Measurements from ENCODE around the gene RYR2.

The RYR2 gene

DNA sequence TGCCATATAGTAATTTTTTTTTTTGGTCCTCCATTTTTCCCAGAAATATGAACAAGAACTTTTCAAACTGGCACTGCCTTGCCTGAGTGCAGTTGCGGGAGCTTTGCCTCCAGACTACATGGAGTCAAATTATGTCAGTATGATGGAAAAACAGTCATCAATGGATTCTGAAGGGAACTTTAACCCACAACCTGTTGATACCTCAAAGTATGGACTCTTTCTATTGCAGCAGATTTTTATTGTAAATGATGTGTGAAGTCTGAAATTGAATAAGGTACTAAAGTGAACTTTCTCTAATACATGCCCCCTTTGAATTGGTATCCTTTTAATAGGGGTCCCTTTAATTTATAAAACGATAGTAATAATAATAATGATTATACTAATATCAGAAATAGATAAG lies 613.8 kb downstream of the RYR2 start:
- no peak for DNase-seq (ENCODE audit: low spot score)
- TF ChIP-seq, protein P1, sequence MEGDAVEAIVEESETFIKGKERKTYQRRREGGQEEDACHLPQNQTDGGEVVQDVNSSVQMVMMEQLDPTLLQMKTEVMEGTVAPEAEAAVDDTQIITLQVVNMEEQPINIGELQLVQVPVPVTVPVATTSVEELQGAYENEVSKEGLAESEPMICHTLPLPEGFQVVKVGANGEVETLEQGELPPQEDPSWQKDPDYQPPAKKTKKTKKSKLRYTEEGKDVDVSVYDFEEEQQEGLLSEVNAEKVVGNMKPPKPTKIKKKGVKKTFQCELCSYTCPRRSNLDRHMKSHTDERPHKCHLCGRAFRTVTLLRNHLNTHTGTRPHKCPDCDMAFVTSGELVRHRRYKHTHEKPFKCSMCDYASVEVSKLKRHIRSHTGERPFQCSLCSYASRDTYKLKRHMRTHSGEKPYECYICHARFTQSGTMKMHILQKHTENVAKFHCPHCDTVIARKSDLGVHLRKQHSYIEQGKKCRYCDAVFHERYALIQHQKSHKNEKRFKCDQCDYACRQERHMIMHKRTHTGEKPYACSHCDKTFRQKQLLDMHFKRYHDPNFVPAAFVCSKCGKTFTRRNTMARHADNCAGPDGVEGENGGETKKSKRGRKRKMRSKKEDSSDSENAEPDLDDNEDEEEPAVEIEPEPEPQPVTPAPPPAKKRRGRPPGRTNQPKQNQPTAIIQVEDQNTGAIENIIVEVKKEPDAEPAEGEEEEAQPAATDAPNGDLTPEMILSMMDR (IDR thresholded peaks at IDR 0.05; ENCODE audit: extremely low read depth, missing control alignments): no peak

DNA sequence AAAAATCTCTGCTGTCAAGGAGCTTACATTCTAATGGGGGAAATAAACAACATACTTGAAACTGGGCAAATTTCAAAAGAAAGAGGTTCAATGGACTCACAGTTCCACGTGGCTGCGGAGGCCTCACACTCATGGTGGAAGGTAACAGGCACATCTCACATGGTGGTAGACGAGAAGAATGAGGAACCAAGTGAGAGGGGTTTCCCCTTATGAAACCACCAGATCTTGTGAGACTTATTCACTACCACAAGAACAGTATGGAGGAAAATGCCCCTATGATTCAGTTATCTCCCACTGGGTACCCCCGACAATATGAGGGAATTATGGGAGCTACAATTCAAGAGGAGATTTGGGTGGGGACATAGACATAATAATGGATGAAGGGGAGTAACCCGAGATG lies 622.4 kb downstream of the RYR2 start:
- DNase-seq (ENCODE audit: low spot score): no peak
- TF ChIP-seq, protein P1 (IDR thresholded peaks at IDR 0.05; ENCODE audit: extremely low read depth, missing control alignments): no peak

DNA sequence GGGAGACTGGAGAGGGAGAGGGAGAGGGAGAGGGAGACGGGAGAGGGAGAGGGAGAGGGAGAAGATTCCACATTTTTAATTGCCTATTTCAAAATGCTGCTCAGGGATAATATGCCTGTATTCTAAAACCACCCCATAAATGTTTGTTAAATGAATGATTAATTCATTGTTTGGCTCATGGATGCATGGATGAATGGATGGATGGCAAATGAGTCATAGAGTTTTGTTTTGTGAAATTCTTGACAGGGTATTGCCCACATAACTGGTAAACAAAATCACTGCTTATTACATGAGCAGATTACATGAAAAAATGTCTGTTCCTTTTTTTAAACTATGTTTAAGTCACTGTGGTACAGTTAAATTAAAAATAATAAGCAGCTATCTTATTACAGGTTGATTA lies 628.3 kb downstream of the RYR2 start:
- DNase-seq (ENCODE audit: low spot score): no peak
- TF ChIP-seq, protein P1 (IDR thresholded peaks at IDR 0.05; ENCODE audit: extremely low read depth, missing control alignments): no peak

DNA sequence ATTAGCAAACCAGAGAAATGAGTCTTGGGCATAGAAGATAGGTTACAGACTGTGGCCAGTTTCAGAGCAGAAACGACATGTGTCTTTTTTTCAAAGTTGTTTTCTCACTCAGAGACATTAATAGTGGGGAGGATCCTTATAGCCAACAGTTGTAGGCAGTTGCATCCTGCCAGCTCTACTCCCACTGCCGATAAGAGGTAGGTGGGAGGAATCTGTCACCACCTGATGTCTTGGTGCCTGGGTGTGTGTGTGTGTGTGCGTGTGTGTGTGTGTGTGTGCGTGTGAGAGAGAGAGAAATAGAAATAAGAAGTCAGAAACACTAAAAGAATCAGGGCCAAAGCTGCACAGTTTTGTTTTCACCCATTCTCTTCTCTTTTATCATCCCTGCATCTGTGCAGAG lies 629.3 kb downstream of the RYR2 start:
- DNase-seq (ENCODE audit: low spot score): no peak
- TF ChIP-seq, protein P1 (IDR thresholded peaks at IDR 0.05; ENCODE audit: extremely low read depth, missing control alignments): no peak

DNA sequence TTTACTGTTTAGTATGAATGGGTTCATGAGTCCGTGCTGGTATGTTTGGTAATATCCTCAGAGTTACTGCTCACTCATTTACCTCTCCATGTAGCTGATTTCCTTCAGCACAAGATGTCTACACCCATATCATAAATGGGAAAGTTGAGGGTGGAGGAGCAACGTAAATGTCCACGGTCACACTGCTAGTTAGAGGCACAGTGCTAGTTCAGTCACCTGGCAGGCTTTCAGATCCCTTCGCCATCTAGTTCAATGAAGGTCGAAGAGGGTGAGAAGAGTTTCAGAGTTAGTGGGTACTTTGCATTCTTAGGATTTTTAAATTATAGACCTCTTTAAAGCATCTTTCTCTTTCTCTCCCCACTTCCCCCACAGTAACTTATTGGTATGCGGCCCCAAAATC lies 630.0 kb downstream of the RYR2 start:
- DNase-seq (ENCODE audit: low spot score): no peak
- TF ChIP-seq, protein P1 (IDR thresholded peaks at IDR 0.05; ENCODE audit: extremely low read depth, missing control alignments): no peak

DNA sequence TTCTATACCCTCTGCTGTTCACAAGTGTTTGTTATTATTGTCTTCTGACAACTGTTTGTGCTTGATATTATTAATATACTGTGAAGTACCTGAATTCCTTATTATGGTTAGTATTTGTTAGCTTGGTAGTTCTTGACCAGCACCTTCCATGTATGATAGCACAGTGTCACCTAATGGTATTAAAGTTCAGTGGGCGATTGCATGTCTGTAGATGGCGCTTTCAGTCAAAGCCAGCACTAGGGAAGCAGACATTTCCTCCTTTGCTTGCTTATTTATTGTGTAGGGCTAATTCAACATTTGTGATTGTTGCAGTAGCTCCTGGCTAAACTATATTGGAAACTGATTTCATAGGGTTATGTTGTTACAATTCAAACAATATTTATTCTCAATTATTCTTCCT lies 630.8 kb downstream of the RYR2 start:
- TF ChIP-seq, protein P1 (IDR thresholded peaks at IDR 0.05; ENCODE audit: extremely low read depth, missing control alignments): no peak
- no peak for DNase-seq (ENCODE audit: low spot score)

DNA sequence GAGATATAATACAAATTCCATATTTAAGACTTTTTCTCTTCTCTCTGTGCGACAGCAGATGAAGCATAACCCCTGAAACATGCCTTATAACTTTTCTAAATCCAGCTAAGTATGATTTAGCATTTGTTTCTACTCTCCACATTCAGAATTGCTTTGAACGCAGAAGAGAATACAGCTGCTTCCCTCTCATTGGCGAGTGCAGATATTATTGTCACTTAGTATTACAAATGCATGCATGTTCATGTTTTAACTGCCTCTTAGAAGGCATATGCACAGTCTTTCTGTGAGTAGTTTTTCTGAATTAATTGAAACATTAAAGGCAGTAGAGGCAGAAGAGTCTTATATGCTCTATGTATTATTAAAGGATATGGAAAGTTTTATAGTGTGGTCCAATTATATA lies 631.6 kb downstream of the RYR2 start:
- TF ChIP-seq, protein P1 (IDR thresholded peaks at IDR 0.05; ENCODE audit: extremely low read depth, missing control alignments): no peak
- no peak for DNase-seq (ENCODE audit: low spot score)
